Putamen (tissue), 1 donor: ENCODE results near the gene BCO1.
"Not testable (repeated sequence)": the region's sequence is repeated elsewhere in the genome, so short reads cannot be mapped to it uniquely, and the experiment has no call there.

Source experiments
- DNase-seq: peaks from one replicate; pipeline ENCODE4 v3.0.0-alpha.2; 2016; ENCODE audit warnings: low spot score

The BCO1 gene, protein sequence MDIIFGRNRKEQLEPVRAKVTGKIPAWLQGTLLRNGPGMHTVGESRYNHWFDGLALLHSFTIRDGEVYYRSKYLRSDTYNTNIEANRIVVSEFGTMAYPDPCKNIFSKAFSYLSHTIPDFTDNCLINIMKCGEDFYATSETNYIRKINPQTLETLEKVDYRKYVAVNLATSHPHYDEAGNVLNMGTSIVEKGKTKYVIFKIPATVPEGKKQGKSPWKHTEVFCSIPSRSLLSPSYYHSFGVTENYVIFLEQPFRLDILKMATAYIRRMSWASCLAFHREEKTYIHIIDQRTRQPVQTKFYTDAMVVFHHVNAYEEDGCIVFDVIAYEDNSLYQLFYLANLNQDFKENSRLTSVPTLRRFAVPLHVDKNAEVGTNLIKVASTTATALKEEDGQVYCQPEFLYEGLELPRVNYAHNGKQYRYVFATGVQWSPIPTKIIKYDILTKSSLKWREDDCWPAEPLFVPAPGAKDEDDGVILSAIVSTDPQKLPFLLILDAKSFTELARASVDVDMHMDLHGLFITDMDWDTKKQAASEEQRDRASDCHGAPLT

GRCh38 chr16:81238296-81239011 lies at the start of gene BCO1:
BCO1 (plus strand) TSS chr16:81238689; CDS start chr16:81238909, 220 bp downstream.
- no peak for DNase-seq

DNA sequence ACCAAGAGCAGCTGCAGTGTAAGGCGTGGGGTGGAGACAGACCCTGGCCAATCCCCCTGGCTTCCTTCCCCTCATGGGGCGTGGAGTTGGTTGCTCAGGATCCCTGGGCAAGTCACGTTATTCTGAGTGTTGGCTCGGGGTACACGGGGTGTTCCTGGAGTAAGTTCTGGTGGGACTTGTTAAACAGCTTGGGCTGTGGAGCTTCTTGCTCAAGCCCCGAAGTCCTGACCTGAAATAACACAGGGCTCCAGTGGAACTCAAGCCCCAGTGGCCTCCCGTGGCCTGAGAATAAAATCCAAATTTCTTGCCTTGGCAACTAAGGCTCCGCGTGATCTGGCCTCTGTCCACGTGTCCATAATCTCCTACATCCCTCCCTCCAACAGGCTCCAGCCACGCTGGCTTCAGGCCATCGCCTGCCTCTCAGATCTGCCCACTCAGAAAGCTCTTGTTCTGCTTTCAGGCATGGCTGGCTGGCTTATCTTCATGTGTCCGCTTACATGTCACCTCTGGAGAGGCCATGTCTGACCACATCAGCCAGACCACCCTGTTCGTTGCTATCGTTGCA lies 49.3 kb upstream of the BCO1 start:
- DNase-seq, result peak; percentile 90

GRCh38 chr16:81190667-81191066 lies 47.8 kb upstream of the BCO1 start:
- DNase-seq, result no peak

DNA sequence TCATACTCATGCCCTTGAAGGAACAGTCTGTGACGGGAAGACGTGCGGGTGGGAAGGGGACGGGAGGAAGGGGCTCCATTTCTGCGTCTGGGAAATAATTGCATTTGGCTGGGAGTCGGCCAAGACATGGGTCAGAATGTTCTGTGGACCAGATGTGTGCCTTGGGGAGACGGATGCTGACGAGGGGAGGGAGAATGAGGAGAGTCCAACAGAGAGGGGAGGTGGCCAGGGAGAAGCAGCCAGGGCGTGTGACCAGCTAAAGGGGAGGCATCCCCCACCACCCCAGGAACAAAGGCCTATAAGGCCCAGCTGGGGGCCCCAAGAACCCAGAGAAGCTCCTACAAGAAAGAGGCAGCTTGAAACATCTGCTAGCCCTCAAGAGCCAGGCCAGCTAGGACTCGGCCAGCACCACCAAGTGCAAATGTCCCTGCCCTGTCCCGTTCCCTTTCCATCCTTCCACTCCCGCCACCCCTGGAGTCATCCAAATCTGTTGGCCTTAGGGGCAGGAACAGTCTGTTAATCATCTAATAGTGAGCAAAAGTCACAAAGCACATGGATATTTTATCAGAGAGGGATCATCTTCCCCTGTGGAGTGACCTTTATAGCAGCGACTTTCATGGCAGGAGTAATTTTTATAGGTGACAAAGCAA lies 42.5 kb upstream of the BCO1 start:
- DNase-seq, result no peak

GRCh38 chr16:81198635-81199034 lies 39.9 kb upstream of the BCO1 start:
- DNase-seq, result peak; percentile 50

DNA sequence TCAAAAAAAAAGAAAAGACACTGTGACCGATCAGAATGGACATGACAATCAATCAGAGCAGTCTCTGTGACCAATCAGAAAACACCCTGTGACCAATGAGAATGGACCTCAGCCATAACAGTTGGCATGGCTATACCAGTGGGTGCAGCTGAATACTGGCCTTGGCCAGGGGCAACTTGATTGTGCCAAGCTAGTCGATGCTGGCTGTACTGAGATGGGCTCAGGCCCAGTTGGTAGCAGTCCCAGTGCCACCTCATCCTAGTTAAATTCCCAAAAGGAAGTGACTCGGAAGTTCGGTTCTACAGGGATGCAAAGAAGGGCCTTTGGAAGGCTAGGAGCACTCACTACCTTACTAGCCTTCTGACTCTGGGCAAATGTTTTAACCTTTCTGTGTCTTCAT lies 37.2 kb upstream of the BCO1 start:
- peak; percentile 50 for DNase-seq

DNA sequence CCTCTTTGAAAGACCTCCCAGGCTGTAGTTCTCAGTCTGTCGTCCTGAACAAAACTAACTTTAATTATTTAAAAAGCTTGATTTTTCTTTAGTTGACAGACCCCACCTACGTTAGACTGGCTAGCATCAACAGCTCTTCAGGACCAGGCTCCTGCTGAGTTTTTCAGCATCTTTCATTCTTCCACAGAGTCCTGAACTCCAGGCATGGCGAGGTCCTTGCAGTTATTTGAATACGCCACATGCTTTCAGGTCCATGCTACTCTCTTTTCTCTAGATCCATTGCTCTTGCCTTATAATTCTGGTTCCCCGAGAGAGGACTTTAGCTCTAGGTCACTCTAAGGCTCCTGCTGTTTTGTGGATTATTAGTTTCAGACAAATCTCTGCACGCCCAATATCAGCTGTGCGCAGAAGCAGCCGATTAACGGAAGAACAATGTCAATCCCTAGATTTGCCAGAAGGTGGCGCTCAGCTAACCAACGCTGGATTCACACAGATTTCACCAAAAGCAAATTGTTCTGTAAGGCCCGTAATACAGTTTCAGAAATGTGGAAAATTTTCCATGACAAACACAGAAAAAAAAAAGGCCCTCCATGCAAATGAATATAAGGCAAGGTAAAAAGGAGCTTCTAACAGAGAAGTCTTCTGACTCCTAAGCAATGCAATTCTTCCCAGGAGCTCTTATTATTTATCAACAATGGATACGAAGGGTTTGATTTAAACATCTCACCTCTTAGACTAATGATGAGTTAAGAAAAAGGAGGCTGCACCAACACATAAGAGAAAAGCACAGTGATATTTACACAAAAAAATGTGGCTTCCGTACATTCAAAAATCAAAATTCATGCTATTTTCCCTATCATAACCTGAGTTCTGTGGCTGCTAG lies 33.5 kb upstream of the BCO1 start:
- DNase-seq, result peak; percentile 76

DNA sequence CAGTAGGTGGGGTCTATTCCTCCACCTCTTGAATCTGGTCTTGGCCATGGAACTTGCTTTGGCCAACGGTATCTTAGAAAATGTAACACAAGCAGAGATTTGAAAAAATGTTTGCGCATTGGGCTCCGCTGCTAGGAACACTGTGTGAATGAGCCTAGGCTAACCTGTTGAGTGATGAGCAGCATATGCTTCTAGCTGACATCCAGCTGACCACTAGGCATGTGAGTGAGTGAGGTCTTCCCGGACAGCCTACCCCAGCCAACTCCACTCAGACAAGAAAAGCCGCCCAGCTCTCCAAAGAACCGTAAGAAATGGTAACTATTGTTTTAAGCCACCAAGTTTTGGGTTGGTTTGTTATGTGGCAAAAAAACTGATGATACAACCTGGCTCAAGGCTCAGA lies 31.4 kb upstream of the BCO1 start:
- no peak for DNase-seq

- DNase-seq, result no peak
These were observed 27.7 kb upstream of the BCO1 start for GRCh38 chr16:81210807-81211206.

- DNase-seq, result no peak
These were observed 25.5 kb upstream of the BCO1 start for GRCh38 chr16:81212830-81213465.

DNA sequence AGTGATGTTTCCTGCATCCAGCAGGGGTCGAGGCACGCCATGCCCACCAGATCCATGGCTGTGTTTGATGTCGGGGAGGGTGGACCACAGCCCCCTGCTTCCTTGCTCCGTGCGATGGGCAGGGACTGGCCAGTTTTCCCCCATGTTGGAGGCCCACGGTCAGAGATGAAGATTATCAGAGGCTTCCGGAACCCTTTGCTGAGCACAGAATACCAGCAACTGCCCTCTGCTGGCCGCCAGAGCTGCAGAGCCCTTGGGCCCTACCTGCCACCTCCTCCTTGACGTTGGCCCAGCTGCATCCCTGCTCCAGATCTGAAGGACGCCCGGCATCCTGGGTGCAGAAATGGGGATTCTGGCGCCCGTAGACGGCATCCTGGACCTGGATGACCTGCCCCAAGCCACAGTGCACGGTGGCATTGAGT lies 23.7 kb upstream of the BCO1 start:
- no peak for DNase-seq

DNA sequence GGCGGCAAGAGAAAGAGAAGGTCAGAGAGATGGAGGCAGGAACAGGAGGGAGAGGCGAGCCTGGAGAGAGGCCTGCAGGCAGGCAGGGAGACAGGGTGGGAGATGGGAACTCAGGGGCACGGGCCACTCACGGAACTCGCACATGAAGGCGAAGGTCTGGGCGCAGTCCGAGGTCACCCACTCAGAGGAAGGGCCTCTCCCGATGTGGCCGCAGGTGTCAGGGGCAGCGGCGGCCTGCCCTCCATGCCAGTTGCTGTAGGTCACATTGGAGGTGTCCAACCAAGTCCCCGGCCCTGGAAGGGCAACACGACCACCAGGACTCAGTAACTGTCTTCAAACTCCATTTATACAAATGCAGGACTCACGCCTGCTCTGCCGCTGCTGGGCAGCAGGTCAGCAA lies 22.4 kb upstream of the BCO1 start:
- DNase-seq, result no peak

DNA sequence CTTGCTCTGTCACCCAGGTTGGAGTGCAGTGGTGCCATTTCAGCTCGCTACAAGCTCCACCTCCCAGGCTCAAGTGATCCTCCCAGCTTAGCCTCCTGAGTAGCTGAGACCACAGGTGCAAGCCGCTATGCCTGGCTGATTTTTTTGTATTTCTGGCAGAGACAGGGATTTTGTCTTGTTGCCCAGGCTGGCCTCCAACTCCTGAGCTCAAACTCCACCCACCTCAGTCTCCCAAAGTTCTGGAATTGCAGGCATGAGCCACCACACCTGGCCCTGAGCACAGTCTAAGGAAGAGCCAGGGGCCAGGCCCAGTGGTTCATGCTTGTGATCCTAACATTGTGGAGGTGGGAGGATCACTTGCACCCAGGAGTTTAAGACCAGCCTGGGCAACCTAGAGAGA lies 21.8 kb upstream of the BCO1 start:
- DNase-seq, result no peak

DNA sequence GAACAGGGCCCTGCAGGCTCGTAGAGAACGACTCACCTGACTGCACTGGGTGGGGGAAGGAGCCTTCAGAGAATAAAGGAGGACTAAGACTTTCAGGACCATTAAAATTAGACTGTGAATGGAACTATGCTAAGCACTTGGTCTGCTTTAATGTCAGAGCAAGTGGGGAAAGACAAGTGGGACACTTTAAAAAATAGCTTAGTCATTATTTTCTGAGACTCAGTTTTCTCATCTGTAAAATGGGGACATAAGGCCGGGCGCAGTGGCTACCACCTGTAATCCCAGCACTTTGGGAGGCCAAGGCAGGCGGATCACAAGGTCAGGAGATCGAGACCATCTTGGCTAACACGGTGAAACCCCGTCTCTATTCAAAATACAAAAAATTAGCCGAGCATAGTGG lies 19.3 kb upstream of the BCO1 start:
- no peak for DNase-seq

DNA sequence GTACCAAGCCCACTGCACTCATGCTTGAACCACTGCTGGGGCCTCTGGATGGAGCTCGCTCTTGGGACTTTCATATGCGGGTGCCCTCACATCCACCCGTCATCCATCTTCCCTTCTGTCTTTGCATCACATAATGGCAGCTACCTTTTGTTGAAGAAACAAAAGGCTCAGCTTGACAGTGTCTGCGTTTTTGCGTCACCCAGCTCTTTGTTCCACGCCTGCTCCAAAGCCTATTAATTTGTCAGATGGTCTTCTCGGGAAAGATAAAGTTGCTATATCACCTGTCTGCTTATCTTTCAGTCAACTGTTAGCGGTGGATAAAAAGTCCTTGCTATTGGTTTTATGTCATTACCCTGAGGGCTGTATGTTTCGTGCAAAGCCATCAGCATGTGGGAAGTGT lies 18.1 kb upstream of the BCO1 start:
- DNase-seq, result no peak

DNA sequence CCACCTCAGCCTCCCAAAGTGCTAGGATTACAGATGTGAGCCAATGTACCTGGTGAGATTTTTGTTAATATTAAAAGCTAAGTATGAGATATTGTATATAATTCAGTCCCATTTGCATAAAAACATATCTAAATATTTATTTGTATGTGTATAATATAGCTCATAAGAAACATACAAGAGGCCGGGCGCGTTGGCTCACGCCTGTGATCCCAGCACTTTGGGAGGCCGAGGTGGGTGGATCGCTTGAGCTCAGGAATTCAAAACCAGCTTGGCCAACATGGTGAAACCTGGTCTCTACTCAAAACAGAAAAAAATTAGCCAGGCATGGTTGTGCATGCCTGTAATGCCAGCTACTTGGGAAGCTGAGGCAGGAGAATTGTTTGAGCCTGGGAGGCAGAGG lies 16.8 kb upstream of the BCO1 start:
- no peak for DNase-seq

DNA sequence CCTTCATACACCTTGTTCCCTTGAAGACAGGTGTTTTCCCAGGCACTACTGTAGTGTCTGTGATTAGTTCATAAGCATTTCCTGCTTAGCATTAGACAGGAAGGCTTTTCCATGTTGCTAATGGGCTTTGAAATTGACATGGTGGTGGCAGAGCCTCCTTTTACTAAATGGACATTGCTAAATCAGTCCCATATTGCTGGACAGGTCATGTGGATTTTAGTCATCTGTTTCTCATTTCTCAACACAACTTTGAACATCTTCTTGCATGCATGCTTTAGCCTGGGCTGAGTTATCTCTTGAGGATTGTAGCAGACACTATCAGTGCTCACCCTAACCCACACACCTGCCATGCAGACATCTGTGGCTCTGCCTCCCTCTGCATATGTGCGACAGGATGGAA lies 13.7 kb upstream of the BCO1 start:
- no peak for DNase-seq

GRCh38 chr16:81225697-81226096 lies 12.8 kb upstream of the BCO1 start:
- DNase-seq, result not testable (repeated sequence)

- DNase-seq, result no peak
These were observed 10.7 kb upstream of the BCO1 start for GRCh38 chr16:81227785-81228184.

DNA sequence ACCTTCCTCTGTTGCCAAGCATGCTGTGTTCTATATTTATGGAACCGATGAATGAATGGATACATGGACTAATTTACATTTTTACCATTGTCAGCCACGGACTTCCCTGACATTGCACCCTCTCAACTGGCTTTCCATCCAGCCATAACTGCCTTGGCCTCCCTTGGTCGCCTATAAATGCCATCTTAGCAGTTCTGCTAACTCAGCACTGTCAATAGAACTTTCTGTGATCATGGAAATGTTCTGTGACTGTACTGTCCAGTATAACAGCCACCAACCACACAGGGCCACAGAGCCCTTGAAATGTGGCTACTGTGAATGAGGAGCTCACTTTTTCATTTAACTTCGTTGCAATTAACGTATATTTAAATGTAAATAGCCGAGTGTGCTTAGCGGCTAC lies 8.7 kb upstream of the BCO1 start:
- DNase-seq, result no peak

DNA sequence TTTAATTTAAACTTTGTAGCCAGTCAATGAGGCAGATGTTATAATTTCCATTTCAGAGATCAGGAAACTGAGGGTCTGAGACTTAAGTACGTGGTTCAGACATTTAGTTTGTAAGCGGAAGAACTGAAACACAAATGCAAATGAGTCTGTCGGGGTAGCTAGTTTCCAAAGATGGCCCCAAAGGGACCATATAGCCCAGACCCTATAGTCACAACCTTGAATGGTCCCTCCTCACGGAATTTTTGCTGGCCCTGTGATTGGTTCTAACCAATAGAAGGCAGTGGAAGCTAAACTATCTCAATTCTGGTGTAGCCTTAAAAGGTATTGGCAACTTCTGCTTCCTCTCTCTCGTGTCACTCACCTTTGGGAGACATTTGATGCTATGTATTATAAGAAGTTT lies 7.5 kb upstream of the BCO1 start:
- DNase-seq, result no peak
